ENCODE measurements around the gene CLCA2. TPM values are rescaled to one million over a fixed set of nuclear protein-coding genes. Genes with fewer than 3 reads are reported as not detected.
A peak's percentile ranks its signal among the peaks of the same experiment; 100 is the strongest.

The CLCA2 gene, protein sequence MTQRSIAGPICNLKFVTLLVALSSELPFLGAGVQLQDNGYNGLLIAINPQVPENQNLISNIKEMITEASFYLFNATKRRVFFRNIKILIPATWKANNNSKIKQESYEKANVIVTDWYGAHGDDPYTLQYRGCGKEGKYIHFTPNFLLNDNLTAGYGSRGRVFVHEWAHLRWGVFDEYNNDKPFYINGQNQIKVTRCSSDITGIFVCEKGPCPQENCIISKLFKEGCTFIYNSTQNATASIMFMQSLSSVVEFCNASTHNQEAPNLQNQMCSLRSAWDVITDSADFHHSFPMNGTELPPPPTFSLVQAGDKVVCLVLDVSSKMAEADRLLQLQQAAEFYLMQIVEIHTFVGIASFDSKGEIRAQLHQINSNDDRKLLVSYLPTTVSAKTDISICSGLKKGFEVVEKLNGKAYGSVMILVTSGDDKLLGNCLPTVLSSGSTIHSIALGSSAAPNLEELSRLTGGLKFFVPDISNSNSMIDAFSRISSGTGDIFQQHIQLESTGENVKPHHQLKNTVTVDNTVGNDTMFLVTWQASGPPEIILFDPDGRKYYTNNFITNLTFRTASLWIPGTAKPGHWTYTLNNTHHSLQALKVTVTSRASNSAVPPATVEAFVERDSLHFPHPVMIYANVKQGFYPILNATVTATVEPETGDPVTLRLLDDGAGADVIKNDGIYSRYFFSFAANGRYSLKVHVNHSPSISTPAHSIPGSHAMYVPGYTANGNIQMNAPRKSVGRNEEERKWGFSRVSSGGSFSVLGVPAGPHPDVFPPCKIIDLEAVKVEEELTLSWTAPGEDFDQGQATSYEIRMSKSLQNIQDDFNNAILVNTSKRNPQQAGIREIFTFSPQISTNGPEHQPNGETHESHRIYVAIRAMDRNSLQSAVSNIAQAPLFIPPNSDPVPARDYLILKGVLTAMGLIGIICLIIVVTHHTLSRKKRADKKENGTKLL
- 0.22 TPM in 1 of 2 replicates, not detected in the other for total RNA-seq (2012; rRNA removed)

DNA sequence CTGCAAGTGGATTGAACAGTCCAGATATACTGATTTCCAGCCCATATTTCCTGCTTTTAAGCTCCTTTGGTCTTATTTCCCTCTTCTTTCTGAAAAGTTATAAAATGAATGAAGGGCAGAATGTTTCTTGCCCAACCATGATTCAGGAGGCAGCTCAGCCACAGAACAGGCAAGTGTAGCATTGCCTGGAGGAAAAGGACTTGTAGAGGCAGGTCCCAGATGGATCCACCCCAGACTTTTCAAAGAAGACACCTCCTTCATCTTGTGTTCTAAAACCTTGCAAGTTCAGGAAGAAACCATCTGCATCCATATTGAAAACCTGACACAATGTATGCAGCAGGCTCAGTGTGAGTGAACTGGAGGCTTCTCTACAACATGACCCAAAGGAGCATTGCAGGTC lies at the start of gene CLCA2:
Gene CLCA2, plus strand, starts transcription at position 299 of the 400 bp plus-strand sequence. Its CDS starts 77 bp downstream, at position 376.
- H3K27me3 ChIP-seq (ENCODE audit: control insufficient read depth, insufficient read depth, low read length), result no peaks in the 10 kb centered on the region
- H3K36me3 ChIP-seq (ENCODE audit: insufficient read depth, low read length), result no peaks in the 10 kb centered on the region
- H3K4me1 ChIP-seq (ENCODE audit: control insufficient read depth, insufficient read depth, low read length), result peaks cover 2% of the 10 kb centered on the region
- no peaks in the 10 kb centered on the region for H3K9me3 ChIP-seq (replicated peaks; ENCODE audit: low read length)
- H3K9ac ChIP-seq (ENCODE audit: low read depth, low read length), result no peak within 1 kb of the TSS
- no peak within 1 kb of the TSS for H3K4me2 ChIP-seq (ENCODE audit: low read length)
- H3K4me3 ChIP-seq (ENCODE audit: low read length), result no peak within 1 kb of the TSS

DNA sequence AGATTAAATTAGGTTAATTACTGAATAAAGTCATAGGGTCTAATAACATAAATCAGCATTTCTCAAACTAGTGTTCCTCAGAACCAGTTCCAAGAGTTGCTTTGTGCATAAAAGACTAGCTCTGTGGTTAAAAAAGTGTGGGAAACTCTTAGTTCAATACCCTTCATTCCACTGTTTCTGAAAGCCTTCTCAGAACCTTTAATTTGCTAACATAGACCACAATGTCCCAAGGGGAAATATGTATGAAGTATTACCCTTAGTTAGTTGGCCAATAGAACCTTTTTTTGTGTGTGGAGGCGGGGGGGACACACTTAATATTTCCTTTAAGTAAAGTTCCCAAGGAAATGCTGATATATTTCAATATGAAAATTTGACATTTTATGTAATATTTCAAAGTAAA lies 48.3 kb upstream of the CLCA2 start:
- Histone ChIP-seq H3K27me3 (ENCODE audit: control insufficient read depth, insufficient read depth, low read length) (no peaks in the 10 kb centered on the region), H3K4me2 (ENCODE audit: low read length) (no peak overlapping the region), H3K36me3 (ENCODE audit: insufficient read depth, low read length) (peaks cover 3% of the 10 kb centered on the region)

DNA sequence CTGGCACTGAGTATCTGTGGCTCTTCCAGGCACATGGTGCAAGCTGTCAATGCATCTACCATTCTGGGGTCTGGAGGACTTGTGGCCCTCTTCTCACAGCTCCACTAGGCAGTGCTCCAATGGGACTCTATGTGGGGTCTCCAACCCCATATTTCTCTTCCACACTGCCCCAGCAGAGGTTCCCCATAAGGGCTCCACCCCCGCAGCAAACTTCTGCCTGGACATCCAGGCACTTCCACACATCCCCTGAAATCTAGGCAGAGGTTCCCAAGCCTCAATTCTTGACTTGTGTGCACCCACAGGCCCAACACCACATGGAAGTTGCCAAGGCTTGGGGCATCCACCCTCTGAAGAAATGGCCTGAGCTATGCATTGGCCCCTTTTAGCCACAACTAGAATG lies 46.6 kb upstream of the CLCA2 start:
- Histone ChIP-seq H3K9me3 (replicated peaks; ENCODE audit: low read length) (no peaks in the 10 kb centered on the region), H3K4me2 (ENCODE audit: low read length) (no peak overlapping the region), H3K27me3 (ENCODE audit: control insufficient read depth, insufficient read depth, low read length) (no peaks in the 10 kb centered on the region), H3K4me3 (ENCODE audit: low read length) (no peak overlapping the region), H3K36me3 (ENCODE audit: insufficient read depth, low read length) (peaks cover 3% of the 10 kb centered on the region), H3K9ac (ENCODE audit: low read depth, low read length) (no peak overlapping the region), H3K4me1 (ENCODE audit: control insufficient read depth, insufficient read depth, low read length) (peaks cover 4% of the 10 kb centered on the region)

More for the DNA sequence above, 48.3 kb upstream of the CLCA2 start:
- no peak overlapping the region for H3K4me3 ChIP-seq (ENCODE audit: low read length)
- H3K9me3 ChIP-seq (replicated peaks; ENCODE audit: low read length), result no peaks in the 10 kb centered on the region
- peaks cover 2% of the 10 kb centered on the region for H3K4me1 ChIP-seq (ENCODE audit: control insufficient read depth, insufficient read depth, low read length)
- no peak overlapping the region for H3K9ac ChIP-seq (ENCODE audit: low read depth, low read length)

DNA sequence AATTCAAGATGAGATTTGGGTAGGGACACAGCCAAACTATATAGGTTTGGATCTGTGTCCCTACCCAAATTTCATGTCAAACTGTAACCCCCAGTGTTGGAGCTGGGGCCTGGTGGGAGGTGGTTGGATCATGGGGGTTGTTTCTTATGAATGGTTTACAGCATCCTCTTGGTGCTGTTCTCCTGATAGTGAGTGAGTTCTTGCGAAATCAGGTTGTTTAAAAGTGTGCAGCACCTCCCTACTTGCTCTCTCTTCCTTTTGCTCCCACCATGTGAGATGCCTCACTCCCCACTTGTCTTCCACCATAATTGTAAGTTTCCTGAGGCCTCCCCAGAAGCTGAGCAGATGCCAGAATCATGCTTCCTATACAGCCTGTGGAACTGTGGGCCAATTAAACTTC lies 45.2 kb upstream of the CLCA2 start:
- no peak overlapping the region for H3K4me3 ChIP-seq (ENCODE audit: low read length)
- no peak overlapping the region for H3K9ac ChIP-seq (ENCODE audit: low read depth, low read length)
- no peaks in the 10 kb centered on the region for H3K27me3 ChIP-seq (ENCODE audit: control insufficient read depth, insufficient read depth, low read length)
- no peaks in the 10 kb centered on the region for H3K36me3 ChIP-seq (ENCODE audit: insufficient read depth, low read length)
- H3K4me1 ChIP-seq (ENCODE audit: control insufficient read depth, insufficient read depth, low read length), result peaks cover 4% of the 10 kb centered on the region
- no peaks in the 10 kb centered on the region for H3K9me3 ChIP-seq (replicated peaks; ENCODE audit: low read length)
- no peak overlapping the region for H3K4me2 ChIP-seq (ENCODE audit: low read length)

DNA sequence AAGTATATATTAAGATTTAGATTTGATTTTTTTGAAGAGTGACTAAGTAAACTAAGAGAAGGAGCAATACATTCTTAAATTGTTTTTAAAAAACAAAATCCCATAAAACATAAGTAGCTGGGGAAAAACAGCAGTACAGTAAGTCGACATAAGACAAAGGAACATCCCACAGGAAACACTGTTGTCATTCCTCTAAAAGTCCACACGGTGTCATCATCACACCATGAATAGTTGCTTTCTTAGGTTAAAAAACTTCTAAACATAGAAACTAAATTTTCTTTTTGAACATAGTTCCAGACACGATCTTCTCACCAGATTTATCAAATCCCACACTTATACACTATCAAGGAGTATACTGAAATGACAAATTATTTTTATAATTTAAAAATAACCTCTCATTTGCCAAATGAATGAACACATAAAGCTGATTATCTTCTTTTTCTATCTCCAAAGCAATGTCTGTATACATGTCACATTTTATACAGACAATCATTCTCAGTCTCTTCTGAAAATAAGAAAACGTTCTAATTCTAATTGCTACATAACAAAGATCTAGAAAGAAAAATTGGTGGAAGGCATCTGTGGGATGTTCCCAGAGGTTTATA lies 43.6 kb upstream of the CLCA2 start:
- Histone ChIP-seq H3K4me3 (ENCODE audit: low read length) (no peak overlapping the region), H3K4me2 (ENCODE audit: low read length) (peak overlapping the region; percentile 51), H3K27me3 (ENCODE audit: control insufficient read depth, insufficient read depth, low read length) (no peaks in the 10 kb centered on the region), H3K36me3 (ENCODE audit: insufficient read depth, low read length) (no peaks in the 10 kb centered on the region), H3K4me1 (ENCODE audit: control insufficient read depth, insufficient read depth, low read length) (peaks cover 4% of the 10 kb centered on the region), H3K9ac (ENCODE audit: low read depth, low read length) (peak overlapping the region; percentile 45), H3K9me3 (replicated peaks; ENCODE audit: low read length) (no peaks in the 10 kb centered on the region)

DNA sequence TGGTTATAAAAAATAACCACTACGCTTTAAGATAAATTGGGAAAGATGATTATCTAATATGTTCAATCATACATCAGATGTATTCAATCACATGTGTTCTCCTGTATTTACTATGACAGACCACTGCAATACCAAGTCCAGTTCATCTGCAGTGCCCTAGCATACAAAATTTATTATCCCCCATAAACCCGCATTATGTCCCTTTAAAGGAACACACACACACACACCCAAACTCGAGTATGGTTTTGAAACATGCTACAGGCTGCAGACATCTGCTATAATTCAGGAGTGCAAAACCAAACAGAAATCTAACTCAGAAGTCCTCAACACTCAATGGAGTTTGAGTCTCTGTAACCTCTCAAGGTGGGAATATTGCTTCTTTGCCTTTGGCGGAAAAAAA lies 42.7 kb upstream of the CLCA2 start:
- H3K36me3 ChIP-seq (ENCODE audit: insufficient read depth, low read length), result no peaks in the 10 kb centered on the region
- no peaks in the 10 kb centered on the region for H3K9me3 ChIP-seq (replicated peaks; ENCODE audit: low read length)
- H3K4me1 ChIP-seq (ENCODE audit: control insufficient read depth, insufficient read depth, low read length), result peaks cover 4% of the 10 kb centered on the region
- no peak overlapping the region for H3K9ac ChIP-seq (ENCODE audit: low read depth, low read length)
- H3K4me3 ChIP-seq (ENCODE audit: low read length), result no peak overlapping the region
- no peaks in the 10 kb centered on the region for H3K27me3 ChIP-seq (ENCODE audit: control insufficient read depth, insufficient read depth, low read length)
- H3K4me2 ChIP-seq (ENCODE audit: low read length), result no peak overlapping the region

DNA sequence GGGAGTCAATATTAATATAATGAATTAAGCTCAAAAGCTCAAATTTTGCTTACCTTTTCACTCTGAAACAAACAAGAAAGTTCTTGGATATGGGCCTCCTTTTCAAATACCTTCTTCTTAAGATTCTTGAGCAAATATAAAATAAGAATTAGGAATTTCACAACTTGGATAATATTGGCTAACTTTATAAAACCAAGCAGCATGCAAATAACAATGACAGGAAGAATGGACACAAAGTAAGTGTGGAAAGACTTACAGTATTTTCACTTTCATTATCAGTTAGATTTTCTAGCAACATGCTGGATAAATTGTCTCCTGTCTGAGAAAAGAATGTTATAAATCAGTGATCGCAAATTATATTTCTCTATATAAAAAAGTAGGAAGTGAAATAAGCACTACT lies 41.1 kb upstream of the CLCA2 start:
- Histone ChIP-seq H3K4me3 (ENCODE audit: low read length) (no peak overlapping the region), H3K9ac (ENCODE audit: low read depth, low read length) (no peak overlapping the region)

DNA sequence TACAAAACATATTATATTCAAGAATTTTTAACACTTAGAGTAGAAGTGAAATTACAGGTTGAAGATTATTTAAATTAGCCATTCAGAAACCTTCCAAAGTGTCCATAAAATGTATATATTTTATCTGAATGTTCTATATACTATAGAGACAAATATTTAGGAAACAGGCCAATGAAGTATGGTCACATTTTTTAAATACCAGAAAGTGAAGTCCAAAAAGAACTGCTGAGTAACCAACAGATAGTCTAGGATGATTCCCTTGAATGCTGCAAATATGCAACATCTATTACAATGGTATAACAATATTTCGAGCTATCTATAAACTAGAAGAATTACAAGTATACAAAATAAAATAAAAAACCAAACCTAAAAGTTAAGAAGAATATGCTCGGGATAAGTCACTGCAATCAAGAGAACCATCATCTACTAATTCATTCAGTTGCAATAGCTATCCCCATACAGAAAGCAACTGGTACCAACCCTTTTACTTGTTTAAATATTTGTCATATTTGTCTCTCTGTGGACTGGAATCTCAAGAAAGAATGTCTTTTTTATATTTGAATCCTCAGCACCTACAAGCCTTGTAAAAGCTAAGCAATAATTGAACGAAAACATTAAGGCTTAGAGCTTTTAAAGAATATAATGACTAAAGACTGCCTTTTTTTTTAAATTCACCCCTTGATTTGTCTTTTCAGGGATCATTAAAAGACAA lies 35.9 kb upstream of the CLCA2 start:
- H3K4me1 ChIP-seq (ENCODE audit: control insufficient read depth, insufficient read depth, low read length), result peaks cover 15% of the 10 kb centered on the region
- H3K9me3 ChIP-seq (replicated peaks; ENCODE audit: low read length), result no peaks in the 10 kb centered on the region
- no peak overlapping the region for H3K9ac ChIP-seq (ENCODE audit: low read depth, low read length)
- no peaks in the 10 kb centered on the region for H3K27me3 ChIP-seq (ENCODE audit: control insufficient read depth, insufficient read depth, low read length)
- H3K4me3 ChIP-seq (ENCODE audit: low read length), result no peak overlapping the region
- no peaks in the 10 kb centered on the region for H3K36me3 ChIP-seq (ENCODE audit: insufficient read depth, low read length)
- H3K4me2 ChIP-seq (ENCODE audit: low read length), result no peak overlapping the region

More for the DNA sequence above, 41.1 kb upstream of the CLCA2 start:
- Histone ChIP-seq H3K27me3 (ENCODE audit: control insufficient read depth, insufficient read depth, low read length) (no peaks in the 10 kb centered on the region), H3K36me3 (ENCODE audit: insufficient read depth, low read length) (no peaks in the 10 kb centered on the region), H3K4me2 (ENCODE audit: low read length) (no peak overlapping the region), H3K4me1 (ENCODE audit: control insufficient read depth, insufficient read depth, low read length) (peaks cover 4% of the 10 kb centered on the region), H3K9me3 (replicated peaks; ENCODE audit: low read length) (no peaks in the 10 kb centered on the region)

DNA sequence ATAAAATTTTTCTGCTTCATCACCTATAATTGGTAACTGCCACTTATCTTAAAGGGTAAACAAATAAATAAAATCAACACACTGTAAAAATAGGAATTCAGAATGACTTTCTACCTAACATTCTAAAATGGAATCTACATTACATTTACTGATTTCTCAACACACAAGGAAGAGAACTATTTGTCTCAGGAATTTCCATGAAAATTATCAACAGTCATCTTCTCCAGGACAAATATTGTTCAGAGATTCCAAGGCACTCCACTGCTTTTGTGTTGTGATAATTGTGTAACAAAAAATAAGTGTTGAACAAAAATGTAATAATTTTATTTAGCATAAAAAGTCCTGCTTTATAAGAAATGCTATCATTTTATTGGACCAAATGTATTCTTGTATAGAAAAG lies 35.2 kb upstream of the CLCA2 start:
- H3K4me1 ChIP-seq (ENCODE audit: control insufficient read depth, insufficient read depth, low read length), result peaks cover 18% of the 10 kb centered on the region
- no peak overlapping the region for H3K4me3 ChIP-seq (ENCODE audit: low read length)
- H3K9me3 ChIP-seq (replicated peaks; ENCODE audit: low read length), result no peaks in the 10 kb centered on the region
- H3K9ac ChIP-seq (ENCODE audit: low read depth, low read length), result no peak overlapping the region
- no peaks in the 10 kb centered on the region for H3K27me3 ChIP-seq (ENCODE audit: control insufficient read depth, insufficient read depth, low read length)
- H3K36me3 ChIP-seq (ENCODE audit: insufficient read depth, low read length), result no peaks in the 10 kb centered on the region
- peak overlapping the region; percentile 1 for H3K4me2 ChIP-seq (ENCODE audit: low read length)

DNA sequence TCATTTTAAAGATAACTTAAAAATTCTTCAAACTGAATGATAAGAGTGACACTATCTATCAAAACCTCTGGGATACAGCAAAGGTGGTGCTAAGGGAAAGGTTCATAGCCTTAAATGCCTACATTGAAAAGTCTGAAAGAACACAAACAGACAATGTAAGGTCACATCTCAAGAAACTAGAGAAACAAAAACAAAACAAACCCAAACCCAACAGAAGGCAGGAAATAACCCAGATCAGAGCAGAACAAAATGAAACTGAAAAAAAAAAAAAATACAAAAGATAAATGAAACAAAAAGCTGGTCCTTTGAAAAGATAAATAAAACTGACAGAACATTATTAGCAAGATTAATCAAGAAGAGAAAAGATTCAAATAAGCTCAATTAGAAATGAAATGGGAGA lies 34.7 kb upstream of the CLCA2 start:
- peak overlapping the region; percentile 1 for H3K4me2 ChIP-seq (ENCODE audit: low read length)
- no peaks in the 10 kb centered on the region for H3K36me3 ChIP-seq (ENCODE audit: insufficient read depth, low read length)
- H3K4me1 ChIP-seq (ENCODE audit: control insufficient read depth, insufficient read depth, low read length), result peaks cover 22% of the 10 kb centered on the region
- no peaks in the 10 kb centered on the region for H3K27me3 ChIP-seq (ENCODE audit: control insufficient read depth, insufficient read depth, low read length)
- no peaks in the 10 kb centered on the region for H3K9me3 ChIP-seq (replicated peaks; ENCODE audit: low read length)
- H3K4me3 ChIP-seq (ENCODE audit: low read length), result no peak overlapping the region
- no peak overlapping the region for H3K9ac ChIP-seq (ENCODE audit: low read depth, low read length)

DNA sequence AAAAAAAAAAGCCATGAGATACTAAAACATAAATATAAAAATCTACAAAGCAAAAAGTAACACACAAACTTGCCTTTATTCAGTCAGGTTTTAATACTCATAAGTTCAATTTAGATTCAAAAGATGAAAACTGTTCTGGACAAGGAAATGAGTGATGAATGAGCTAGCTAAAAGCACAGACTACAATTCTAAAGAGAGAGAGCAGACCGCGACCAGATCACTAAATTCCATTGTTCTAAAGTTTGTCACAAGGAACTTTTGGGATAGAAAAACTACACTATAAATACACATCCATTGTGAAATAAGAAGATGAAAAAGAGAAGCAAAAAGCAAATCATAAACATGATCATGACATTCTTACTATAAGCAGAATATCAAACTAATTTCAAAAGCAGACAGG lies 29.6 kb upstream of the CLCA2 start:
- peak overlapping the region; percentile 57 for H3K4me3 ChIP-seq (ENCODE audit: low read length)
- H3K27me3 ChIP-seq (ENCODE audit: control insufficient read depth, insufficient read depth, low read length), result no peaks in the 10 kb centered on the region
- no peaks in the 10 kb centered on the region for H3K36me3 ChIP-seq (ENCODE audit: insufficient read depth, low read length)
- H3K4me1 ChIP-seq (ENCODE audit: control insufficient read depth, insufficient read depth, low read length), result peaks cover 23% of the 10 kb centered on the region
- no peaks in the 10 kb centered on the region for H3K9me3 ChIP-seq (replicated peaks; ENCODE audit: low read length)
- H3K9ac ChIP-seq (ENCODE audit: low read depth, low read length), result peak overlapping the region; percentile 37
- H3K4me2 ChIP-seq (ENCODE audit: low read length), result peak overlapping the region; percentile 40

All from skeletal muscle satellite cell (primary cell).